K562 treated with DMSO at 1 percent for 4 hours (cell line): ENCODE measurements around the gene SUPT4H1. TPM values are rescaled to one million over a fixed set of nuclear protein-coding genes. Genes with fewer than 3 reads are reported as not detected.

Experiments used
- total RNA-seq: library from RNA; unstranded; fragments of 300-600 nt; gene quantifications from 2 replicates; pipeline ENCODE4 v1.2.3, GENCODE V29; 2022; ENCODE audit not compliant: insufficient read depth

The SUPT4H1 gene
- 76.1 and 89.8 TPM in 2 replicates for total RNA-seq

DNA sequence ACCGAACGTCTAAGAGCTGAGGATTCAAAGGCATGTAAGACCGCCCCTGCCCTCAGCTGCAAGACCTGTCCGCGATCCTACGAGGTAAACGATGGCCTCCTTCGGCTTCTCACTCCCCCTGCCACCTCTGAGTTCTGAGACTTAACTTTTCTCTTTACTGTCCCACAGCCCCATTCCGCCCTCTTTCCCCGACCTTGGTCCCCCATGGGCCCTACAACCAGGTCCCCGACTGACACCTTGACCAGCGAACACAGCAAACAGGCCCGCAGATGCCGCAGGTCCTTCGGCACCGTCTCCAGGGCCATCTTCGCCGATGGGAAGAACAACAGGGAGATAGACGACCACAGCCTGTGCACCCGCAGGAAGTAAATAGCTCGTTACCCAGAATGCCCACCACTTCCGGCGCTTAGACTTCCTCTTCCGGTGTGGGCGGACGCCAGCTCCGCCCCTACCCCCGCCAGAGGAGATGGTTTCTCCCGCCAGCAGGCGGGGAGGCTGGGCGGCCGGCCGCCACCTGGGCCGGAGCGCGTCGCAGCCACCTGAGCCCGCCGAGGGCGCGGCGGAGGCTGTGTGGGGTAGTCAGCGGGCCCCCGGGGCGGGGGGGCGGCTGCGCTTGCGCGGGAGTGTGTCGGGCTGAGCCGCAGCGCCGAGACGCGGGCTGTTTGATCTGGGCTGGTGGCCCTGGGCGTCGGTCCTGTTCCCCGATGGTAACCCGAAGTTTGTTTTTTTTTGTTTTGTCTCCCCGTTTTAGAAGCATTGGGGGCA, at the start of gene SUPT4H1:
Gene SUPT4H1 (minus strand): TSS at position 371 of the 765 bp plus-strand sequence. CDS start 66 bp downstream, at position 305.

DNA sequence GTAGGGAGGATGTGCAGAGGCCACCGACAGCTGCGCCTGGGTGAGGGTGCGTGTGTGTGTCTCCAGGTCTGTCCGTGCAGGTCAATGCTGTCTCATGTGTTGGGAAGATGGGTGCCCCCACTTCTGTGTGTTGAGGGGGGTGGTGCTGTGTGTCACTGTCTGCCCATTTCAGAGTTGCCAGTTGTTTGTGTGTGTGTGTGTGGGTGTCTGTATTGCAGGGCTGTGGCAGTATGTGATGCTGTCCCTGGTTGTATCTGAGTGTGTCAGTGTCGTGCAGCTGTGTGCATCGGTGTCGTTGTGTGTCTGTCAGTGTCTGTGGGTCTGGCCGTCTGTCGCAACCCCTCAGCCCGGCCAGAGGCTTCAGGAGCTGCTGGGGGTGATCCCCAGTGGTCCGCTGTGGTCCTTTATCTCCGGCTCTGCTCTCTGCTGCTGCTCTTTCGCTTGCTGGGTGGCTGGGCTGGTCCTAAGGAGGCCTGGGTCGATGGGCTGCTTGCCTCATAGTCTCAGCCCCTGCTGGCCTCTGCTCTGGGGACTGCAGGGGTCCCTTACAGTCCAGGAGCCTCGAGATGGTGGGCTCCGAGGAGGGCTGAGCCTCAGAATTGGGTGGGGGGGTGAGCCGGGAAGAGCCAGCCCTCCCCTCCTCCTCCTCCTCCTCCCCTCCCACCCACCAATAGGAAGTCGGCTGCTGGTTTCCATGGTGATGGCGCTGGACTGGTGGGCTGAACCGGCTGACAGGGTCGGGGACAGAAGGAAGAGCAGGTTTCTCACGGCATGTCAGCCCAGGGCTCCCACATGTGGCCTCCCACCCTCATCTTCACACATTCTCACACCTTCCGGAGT, 23.6 kb downstream of the SUPT4H1 start, which contains the start of gene TSPOAP1:
Gene TSPOAP1 (minus strand): TSS at position 601 of the 840 bp plus-strand sequence. CDS start 875 bp downstream, outside the sequence.

Other genes starting within 250 kb of the SUPT4H1 start
- gene OR4D1, start 203.8 kb downstream of the SUPT4H1 start, total RNA-seq, result not detected in 2 replicates
- not detected in 2 replicates for gene OR4D2, start 185.2 kb downstream of the SUPT4H1 start, total RNA-seq
- gene EPX, start 159.5 kb downstream of the SUPT4H1 start, total RNA-seq, result 1.2 and 1.5 TPM in 2 replicates
- gene MKS1, start 132.9 kb downstream of the SUPT4H1 start, total RNA-seq, result 18.7 and 19.1 TPM in 2 replicates
- gene LPO, start 113.6 kb downstream of the SUPT4H1 start, total RNA-seq, result 0.77 and 1.5 TPM in 2 replicates
- not detected in 2 replicates for gene MPO, start 71.3 kb downstream of the SUPT4H1 start, total RNA-seq
- 5.5 and 7.0 TPM in 2 replicates for gene TSPOAP1, start 23.4 kb downstream of the SUPT4H1 start, total RNA-seq
- 3.0 and 4.6 TPM in 2 replicates for gene RNF43, start 65.3 kb upstream of the SUPT4H1 start, total RNA-seq
- not detected in 2 replicates for gene HSF5, start 136.2 kb upstream of the SUPT4H1 start, total RNA-seq
- gene MTMR4, start 162.4 kb upstream of the SUPT4H1 start, total RNA-seq, result 9.9 and 20.0 TPM in 2 replicates